KMS-11 (cell line): ENCODE results near the gene RAPGEF3.

Source experiments
- H2AFZ ChIP-seq: fragments of 200-600 bp; sonication (generic); 2 replicates; pipeline ENCODE4 v1.6.1; 2016; ENCODE audit warnings: antibody characterized with exemption, mixed run types, low read depth
- H3K27ac ChIP-seq: fragments of 200-600 bp; sonication (generic); 2 replicates; pipeline ENCODE4 v1.6.1; 2016; ENCODE audit warnings: mild to moderate bottlenecking, mixed run types
- H3K27me3 ChIP-seq: fragments of 200-600 bp; sonication (generic); 2 replicates; pipeline ENCODE4 v1.6.1; 2017; ENCODE audit warnings: mild to moderate bottlenecking, low read depth, mixed run types, moderate library complexity; ENCODE audit not compliant: insufficient read depth
- H3K36me3 ChIP-seq: fragments of 200-600 bp; sonication (generic); 2 replicates; pipeline ENCODE4 v1.6.1; 2017; ENCODE audit warnings: mild to moderate bottlenecking, mixed run types; ENCODE audit not compliant: insufficient read depth
- H3K4me1 ChIP-seq: fragments of 200-600 bp; sonication (generic); 2 replicates; pipeline ENCODE4 v1.6.1; 2016; ENCODE audit warnings: mild to moderate bottlenecking, low read depth, mixed run types; ENCODE audit not compliant: poor library complexity, severe bottlenecking
- H3K4me2 ChIP-seq: fragments of 200-600 bp; sonication (generic); 2 replicates; pipeline ENCODE4 v1.7.0; 2016; ENCODE audit warnings: mild to moderate bottlenecking, mixed run types
- H3K4me3 ChIP-seq: fragments of 200-600 bp; sonication (generic); IDR thresholded peaks from 2 replicates; pipeline ENCODE4 v1.6.1; 2017; ENCODE audit warnings: low read depth, low read length, mixed read lengths; ENCODE audit not compliant: insufficient read depth
- H3K79me2 ChIP-seq: fragments of 200-600 bp; sonication (generic); 2 replicates; pipeline ENCODE4 v1.6.1; 2016; ENCODE audit warnings: low read depth, mixed run types; ENCODE audit not compliant: insufficient read depth
- H3K9ac ChIP-seq: fragments of 200-600 bp; sonication (generic); 2 replicates; pipeline ENCODE4 v1.6.1; 2016; ENCODE audit warnings: mild to moderate bottlenecking, mixed run types
- H4K20me1 ChIP-seq: fragments of 200-600 bp; sonication (generic); 2 replicates; pipeline ENCODE4 v1.6.1; 2016; ENCODE audit warnings: mild to moderate bottlenecking, mixed run types; ENCODE audit not compliant: insufficient read depth
- TF ChIP-seq, protein P1 (sequence below): fragments of 200-600 bp; sonication (generic); conservative IDR thresholded peaks from 2 replicates; pipeline ENCODE4 v1.6.1; 2017; ENCODE audit warnings: low read depth, mild to moderate bottlenecking, antibody characterized with exemption, low read length, moderate library complexity, mixed read lengths

RAPGEF3 gene

DNA sequence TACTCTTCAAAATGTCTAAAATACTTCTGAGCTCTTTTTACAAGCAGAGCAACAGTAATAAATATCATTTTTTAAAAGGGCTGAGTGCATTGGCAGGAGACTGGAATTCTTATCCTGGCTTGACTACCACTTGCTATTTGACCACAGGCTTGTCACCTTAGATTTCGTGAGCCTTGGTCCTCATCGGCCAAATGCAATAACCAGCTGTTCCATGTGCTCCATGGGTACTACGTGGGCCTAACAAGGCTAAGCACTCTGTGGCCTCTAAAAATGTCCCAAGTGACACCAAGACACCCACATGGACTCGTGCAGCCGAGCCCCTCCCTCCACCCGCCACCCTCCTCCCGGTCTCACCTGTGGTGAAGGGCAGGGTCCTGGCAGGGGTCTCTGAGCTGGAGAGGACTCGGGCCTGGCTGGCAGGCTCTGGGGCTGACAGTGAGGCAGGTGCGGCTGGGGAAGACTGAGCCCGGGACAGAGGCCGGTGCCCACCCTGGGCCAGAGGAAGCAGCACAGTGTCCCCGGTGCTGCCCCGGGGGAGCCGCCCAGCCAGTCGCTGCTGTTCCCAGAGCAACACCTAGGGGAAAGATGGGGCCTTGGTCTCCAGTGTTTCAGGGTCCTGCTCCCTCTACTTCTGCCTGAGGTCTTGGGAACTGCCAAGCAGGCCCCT, 34.5 kb upstream of the RAPGEF3 start:
- H3K9ac ChIP-seq: no peak overlapping the region
- H2AFZ ChIP-seq: no peak overlapping the region
- no peaks in the 10 kb centered on the region for H3K4me1 ChIP-seq
- no peak overlapping the region for H3K4me3 ChIP-seq
- no peak overlapping the region for H3K27ac ChIP-seq
- no peak overlapping the region for H3K4me2 ChIP-seq
- no peaks in the 10 kb centered on the region; the same call in 1 of the 2 replicates for H3K36me3 ChIP-seq
- H3K27me3 ChIP-seq: no peaks in the 10 kb centered on the region
- H3K79me2 ChIP-seq: no peaks in the 10 kb centered on the region
- TF ChIP-seq, protein P1, sequence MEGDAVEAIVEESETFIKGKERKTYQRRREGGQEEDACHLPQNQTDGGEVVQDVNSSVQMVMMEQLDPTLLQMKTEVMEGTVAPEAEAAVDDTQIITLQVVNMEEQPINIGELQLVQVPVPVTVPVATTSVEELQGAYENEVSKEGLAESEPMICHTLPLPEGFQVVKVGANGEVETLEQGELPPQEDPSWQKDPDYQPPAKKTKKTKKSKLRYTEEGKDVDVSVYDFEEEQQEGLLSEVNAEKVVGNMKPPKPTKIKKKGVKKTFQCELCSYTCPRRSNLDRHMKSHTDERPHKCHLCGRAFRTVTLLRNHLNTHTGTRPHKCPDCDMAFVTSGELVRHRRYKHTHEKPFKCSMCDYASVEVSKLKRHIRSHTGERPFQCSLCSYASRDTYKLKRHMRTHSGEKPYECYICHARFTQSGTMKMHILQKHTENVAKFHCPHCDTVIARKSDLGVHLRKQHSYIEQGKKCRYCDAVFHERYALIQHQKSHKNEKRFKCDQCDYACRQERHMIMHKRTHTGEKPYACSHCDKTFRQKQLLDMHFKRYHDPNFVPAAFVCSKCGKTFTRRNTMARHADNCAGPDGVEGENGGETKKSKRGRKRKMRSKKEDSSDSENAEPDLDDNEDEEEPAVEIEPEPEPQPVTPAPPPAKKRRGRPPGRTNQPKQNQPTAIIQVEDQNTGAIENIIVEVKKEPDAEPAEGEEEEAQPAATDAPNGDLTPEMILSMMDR: no peak
- no peaks in the 10 kb centered on the region for H4K20me1 ChIP-seq

DNA sequence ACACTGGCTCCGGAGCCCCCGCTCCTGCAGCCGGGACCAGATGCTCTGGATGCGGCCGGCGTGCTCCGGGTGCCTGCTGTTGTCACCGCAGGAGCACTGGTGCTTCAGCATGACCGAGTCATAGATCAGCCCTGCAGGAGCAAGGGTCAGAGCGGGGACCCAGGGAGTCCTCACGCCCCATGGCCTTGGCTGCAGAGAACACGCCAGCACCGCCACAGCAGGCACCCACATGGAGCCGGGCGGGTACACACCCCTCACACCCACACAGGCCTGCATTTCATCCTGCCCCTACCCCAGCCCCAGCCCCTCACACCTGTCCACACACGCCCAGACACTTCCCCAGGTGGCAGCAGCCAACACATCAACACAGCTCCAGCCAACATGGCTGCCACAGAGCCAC, 33.2 kb upstream of the RAPGEF3 start:
- H4K20me1 ChIP-seq: no peaks in the 10 kb centered on the region
- no peaks in the 10 kb centered on the region for H3K27me3 ChIP-seq
- no peak overlapping the region for H2AFZ ChIP-seq
- H3K4me1 ChIP-seq: no peaks in the 10 kb centered on the region
- H3K4me2 ChIP-seq: no peak overlapping the region
- H3K27ac ChIP-seq: no peak overlapping the region
- TF ChIP-seq, protein P1: no peak
- H3K9ac ChIP-seq: no peak overlapping the region
- no peaks in the 10 kb centered on the region; the same call in 1 of the 2 replicates for H3K36me3 ChIP-seq
- H3K4me3 ChIP-seq: no peak overlapping the region
- no peaks in the 10 kb centered on the region for H3K79me2 ChIP-seq

DNA sequence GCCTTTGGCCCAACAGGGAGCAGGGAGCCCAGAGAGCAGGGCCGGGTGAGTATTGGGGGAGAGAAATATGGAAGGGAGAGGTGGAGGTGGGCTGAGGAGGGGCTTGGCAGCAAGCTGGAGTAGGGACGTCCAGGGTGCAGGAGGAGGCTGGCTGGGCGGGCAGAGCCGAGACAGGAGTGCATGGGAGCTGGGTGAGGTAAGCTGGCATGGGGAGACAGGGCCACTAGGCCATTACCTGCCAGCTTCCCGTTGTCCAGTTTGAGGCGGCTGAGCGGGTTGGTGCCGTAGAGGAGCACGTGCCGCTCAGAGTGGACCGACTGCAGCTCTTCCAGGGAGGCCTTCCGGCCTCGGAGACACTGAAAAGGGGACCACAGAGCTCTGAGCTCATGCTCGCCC, 32.7 kb upstream of the RAPGEF3 start:
- H3K9ac ChIP-seq: no peak overlapping the region
- no peak overlapping the region for H3K27ac ChIP-seq
- no peaks in the 10 kb centered on the region for H3K27me3 ChIP-seq
- no peaks in the 10 kb centered on the region for H4K20me1 ChIP-seq
- H2AFZ ChIP-seq: no peak overlapping the region
- no peaks in the 10 kb centered on the region; the same call in 1 of the 2 replicates for H3K36me3 ChIP-seq
- no peaks in the 10 kb centered on the region for H3K4me1 ChIP-seq
- H3K4me2 ChIP-seq: no peak overlapping the region
- no peaks in the 10 kb centered on the region for H3K79me2 ChIP-seq
- TF ChIP-seq, protein P1: no peak
- H3K4me3 ChIP-seq: no peak overlapping the region

DNA sequence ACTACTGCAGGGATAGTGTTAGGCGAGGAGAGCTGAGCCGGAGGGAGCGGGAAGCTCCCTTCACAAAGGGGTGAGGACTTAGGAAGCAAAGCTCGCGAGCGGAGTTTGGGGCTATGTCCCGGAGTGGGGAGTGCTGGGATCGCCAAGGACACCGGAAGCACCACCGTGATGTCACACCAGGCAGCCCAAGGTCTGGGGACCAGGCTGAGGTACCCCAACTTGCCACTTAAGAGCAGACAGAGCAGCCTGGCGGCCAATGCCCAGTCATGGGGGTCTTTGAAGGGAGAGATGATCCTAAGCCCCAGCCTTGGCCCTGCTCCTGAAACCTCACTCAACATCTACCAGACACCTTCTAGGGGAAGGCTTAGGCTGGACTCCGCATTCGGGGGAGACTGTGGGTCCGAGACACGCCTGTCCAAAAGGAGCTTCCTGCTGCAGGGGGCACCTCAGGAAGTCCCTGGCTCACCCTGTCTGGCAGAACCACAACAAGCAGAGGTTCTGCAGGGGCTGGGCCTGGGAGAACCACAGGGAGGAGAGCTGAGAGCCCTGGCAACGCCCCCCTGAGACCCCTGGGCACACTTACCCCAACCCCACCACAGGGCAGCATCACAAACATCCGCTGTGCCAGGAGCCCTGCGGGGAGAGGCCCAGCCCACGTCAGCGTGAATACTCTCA, 32.1 kb upstream of the RAPGEF3 start:
- no peak overlapping the region for H3K4me2 ChIP-seq
- TF ChIP-seq, protein P1: no peak
- no peaks in the 10 kb centered on the region for H3K27me3 ChIP-seq
- no peak overlapping the region for H3K27ac ChIP-seq
- H2AFZ ChIP-seq: no peak overlapping the region
- no peaks in the 10 kb centered on the region for H4K20me1 ChIP-seq
- no peak overlapping the region for H3K9ac ChIP-seq
- H3K36me3 ChIP-seq: no peaks in the 10 kb centered on the region; the same call in 1 of the 2 replicates
- no peaks in the 10 kb centered on the region for H3K79me2 ChIP-seq
- no peaks in the 10 kb centered on the region for H3K4me1 ChIP-seq
- no peak overlapping the region for H3K4me3 ChIP-seq
